ENCODE results near the gene SSUH2.

The SSUH2 gene

GRCh38 chr3:8610951-8611350 lies 33.6 kb downstream of the SSUH2 start:
- DNase-seq (ENCODE audit: low read depth in 2 of 2) = no peak

- DNase-seq (ENCODE audit: low read depth in 2 of 2) = no peak
Measured at GRCh38 chr3:8608791-8609467, 35.7 kb downstream of the SSUH2 start.

- DNase-seq (ENCODE audit: low read depth in 2 of 2) = no peak
Measured at GRCh38 chr3:8608041-8608790, 36.4 kb downstream of the SSUH2 start.

GRCh38 chr3:8607234-8608040 lies 37.2 kb downstream of the SSUH2 start:
- no peak for DNase-seq (ENCODE audit: low read depth in 2 of 2)

- DNase-seq (ENCODE audit: low read depth in 2 of 2) = no peak
Measured at GRCh38 chr3:8606701-8607231, 37.8 kb downstream of the SSUH2 start.

GRCh38 chr3:8604988-8605387 lies 39.6 kb downstream of the SSUH2 start:
- no peak for DNase-seq (ENCODE audit: low read depth in 2 of 2)

GRCh38 chr3:8604006-8604405 lies 40.6 kb downstream of the SSUH2 start:
- DNase-seq (ENCODE audit: low read depth in 2 of 2) = no peak

- no peak for DNase-seq (ENCODE audit: low read depth in 2 of 2)
Measured at GRCh38 chr3:8603115-8603710, 41.4 kb downstream of the SSUH2 start.

GRCh38 chr3:8600457-8600856 lies 44.1 kb downstream of the SSUH2 start:
- no peak for DNase-seq (ENCODE audit: low read depth in 2 of 2)

- DNase-seq (ENCODE audit: low read depth in 2 of 2) = no peak
Measured at GRCh38 chr3:8599146-8599545, 45.5 kb downstream of the SSUH2 start.

- DNase-seq (ENCODE audit: low read depth in 2 of 2) = no peak
Measured at GRCh38 chr3:8597219-8597853, 47.3 kb downstream of the SSUH2 start.

GRCh38 chr3:8596321-8597218 lies 48.0 kb downstream of the SSUH2 start:
- DNase-seq (ENCODE audit: low read depth in 2 of 2) = no peak

GRCh38 chr3:8595695-8596115 lies 48.9 kb downstream of the SSUH2 start:
- DNase-seq (ENCODE audit: low read depth in 2 of 2) = no peak

GRCh38 chr3:8595252-8595651 lies 49.3 kb downstream of the SSUH2 start:
- no peak for DNase-seq (ENCODE audit: low read depth in 2 of 2)

- DNase-seq (ENCODE audit: low read depth in 2 of 2) = no peak
Measured at GRCh38 chr3:8593021-8593827, 51.4 kb downstream of the SSUH2 start.

- no peak for DNase-seq (ENCODE audit: low read depth in 2 of 2)
Measured at GRCh38 chr3:8589880-8590556, 54.6 kb downstream of the SSUH2 start.

- DNase-seq (ENCODE audit: low read depth in 2 of 2) = no peak
Measured at GRCh38 chr3:8584661-8585060, 59.9 kb downstream of the SSUH2 start.

- DNase-seq (ENCODE audit: low read depth in 2 of 2) = no peak
Measured at GRCh38 chr3:8581806-8582445, 62.7 kb downstream of the SSUH2 start.
